Uterus (tissue), 4 donors: Measurements from ENCODE around the gene GRK5. TPM values are rescaled to one million over a fixed set of nuclear protein-coding genes. Genes with fewer than 3 reads are reported as not detected.

ENCODE experiments used
- DNase-seq, 2 donors: peaks; one replicate each; pipeline ENCODE4 v3.0.0-alpha.2; 2019 to 2020
- H3K27ac ChIP-seq, 2 donors: fragments of 200-600 bp; sonication (generic); 1 replicate in 1 of 2; 2 replicates in 1 of 2; pipeline ENCODE4 v1.5.1; 2016 to 2018
- H3K27me3 ChIP-seq, 2 donors: fragments of 200-600 bp; sonication (generic); one replicate each; pipeline ENCODE4 v1.5.1; 2018 to 2019; ENCODE audit warnings: control low read depth in 1 of 2
- H3K36me3 ChIP-seq, 2 donors: fragments of 200-600 bp; sonication (generic); one replicate each; pipeline ENCODE4 v1.5.1; 2019; ENCODE audit warnings: control low read depth in 1 of 2
- H3K4me1 ChIP-seq, 2 donors: fragments of 200-600 bp; sonication (generic); one replicate each; pipeline ENCODE4 v1.5.1; 2018 to 2019; ENCODE audit warnings: control low read depth in 1 of 2
- H3K4me3 ChIP-seq, 2 donors: fragments of 200-600 bp; sonication (generic); 1 replicate in 1 of 2; 2 replicates in 1 of 2; pipeline ENCODE4 v1.5.1; 2018 to 2019; ENCODE audit warnings: mild to moderate bottlenecking in 1 of 2
- H3K9me3 ChIP-seq, 2 donors: fragments of 200-600 bp; sonication (generic); one replicate each; pipeline ENCODE4 v1.5.1; 2019; ENCODE audit warnings: control low read depth in 1 of 2
- POLR2A ChIP-seq, 2 donors: fragments of 450-650 bp; IDR thresholded peaks; one replicate each; pipeline ENCODE4 v1.6.1; 2016; ENCODE audit warnings: antibody characterized with exemption in 2 of 2, mild to moderate bottlenecking in 1 of 2, moderate library complexity in 1 of 2
- intact Hi-C: fragments of 100-400 bp; cut with DNase I; formaldehyde crosslinking; loops from one replicate; pipeline ENCODE4 v1.15.1; 2023; ENCODE audit warnings: low total_unique reads
- total RNA-seq, 4 donors: library from RNA; depleted of rRNA in 3 of 4; stranded (reverse); fragments of >200 nt in 3 of 4; gene quantifications; one replicate each; pipeline versions ENCODE4 v1.1.0 to v1.2.4, GENCODE V29; 2014 to 2023
- TF ChIP-seq, protein P1 (sequence below), 4 experiments: fragments of 200-600 bp in 2 of 4; fragments of 450-650 bp in 2 of 4; sonication (generic) in 2 of 4; IDR thresholded peaks; one replicate each; pipeline ENCODE4 v1.5.1; 2016 to 2019; ENCODE audit warnings: antibody characterized with exemption in 4 of 4, mild to moderate bottlenecking in 2 of 4, moderate library complexity in 1 of 4
- donor health status: DM: yes; HTN: yes; CAD: no.

GRK5 gene
- total RNA-seq, 4 donors from 2014 or later = 11.6 to 34.6 (median 14.1) TPM

DNA sequence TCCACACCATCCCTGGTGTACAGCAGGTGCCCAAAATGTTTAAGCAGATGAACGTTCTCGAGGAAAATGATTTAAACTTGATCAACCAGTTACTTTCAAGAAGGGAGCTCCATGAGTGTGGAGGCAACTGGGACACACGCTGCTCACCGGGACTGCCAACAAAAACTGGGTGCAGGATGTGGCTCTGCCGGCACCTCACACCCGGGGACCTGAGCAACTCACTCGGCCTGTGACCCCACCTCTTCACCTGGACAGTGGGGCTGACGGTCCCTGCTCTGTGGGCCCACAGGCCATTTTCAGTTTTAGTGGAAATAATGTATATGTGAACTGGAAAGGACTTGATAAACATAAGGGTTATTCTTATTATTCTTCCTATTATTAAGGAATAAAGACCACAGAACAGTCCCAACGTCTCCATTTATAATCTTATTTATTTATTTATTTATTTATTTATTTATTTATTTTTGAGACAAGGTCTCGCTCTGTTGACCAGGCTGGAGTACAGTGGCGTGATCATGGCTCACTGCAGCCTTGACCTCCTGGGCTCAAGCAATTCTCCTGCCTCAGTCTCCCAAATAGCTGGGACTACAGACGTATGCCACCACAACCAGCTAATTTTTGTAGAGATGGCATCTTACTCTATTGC is 274.5 kb downstream of the GRK5 start:
- Histone ChIP-seq H3K9me3 (no peaks in the 10 kb centered on the region), H3K27me3 (no peaks in the 10 kb centered on the region), H3K27ac (no peak overlapping the region), H3K4me1 (no peaks in the 10 kb centered on the region), H3K4me3 (no peak overlapping the region), H3K36me3 (no peaks in the 10 kb centered on the region)
- DNase-seq = no peak
- TF ChIP-seq, protein P1, sequence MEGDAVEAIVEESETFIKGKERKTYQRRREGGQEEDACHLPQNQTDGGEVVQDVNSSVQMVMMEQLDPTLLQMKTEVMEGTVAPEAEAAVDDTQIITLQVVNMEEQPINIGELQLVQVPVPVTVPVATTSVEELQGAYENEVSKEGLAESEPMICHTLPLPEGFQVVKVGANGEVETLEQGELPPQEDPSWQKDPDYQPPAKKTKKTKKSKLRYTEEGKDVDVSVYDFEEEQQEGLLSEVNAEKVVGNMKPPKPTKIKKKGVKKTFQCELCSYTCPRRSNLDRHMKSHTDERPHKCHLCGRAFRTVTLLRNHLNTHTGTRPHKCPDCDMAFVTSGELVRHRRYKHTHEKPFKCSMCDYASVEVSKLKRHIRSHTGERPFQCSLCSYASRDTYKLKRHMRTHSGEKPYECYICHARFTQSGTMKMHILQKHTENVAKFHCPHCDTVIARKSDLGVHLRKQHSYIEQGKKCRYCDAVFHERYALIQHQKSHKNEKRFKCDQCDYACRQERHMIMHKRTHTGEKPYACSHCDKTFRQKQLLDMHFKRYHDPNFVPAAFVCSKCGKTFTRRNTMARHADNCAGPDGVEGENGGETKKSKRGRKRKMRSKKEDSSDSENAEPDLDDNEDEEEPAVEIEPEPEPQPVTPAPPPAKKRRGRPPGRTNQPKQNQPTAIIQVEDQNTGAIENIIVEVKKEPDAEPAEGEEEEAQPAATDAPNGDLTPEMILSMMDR (IDR thresholded peaks at IDR 0.05) = no peak
- TF ChIP-seq POLR2A (IDR thresholded peaks at IDR 0.05) = no peak
- intact Hi-C loops = no loop called here

DNA sequence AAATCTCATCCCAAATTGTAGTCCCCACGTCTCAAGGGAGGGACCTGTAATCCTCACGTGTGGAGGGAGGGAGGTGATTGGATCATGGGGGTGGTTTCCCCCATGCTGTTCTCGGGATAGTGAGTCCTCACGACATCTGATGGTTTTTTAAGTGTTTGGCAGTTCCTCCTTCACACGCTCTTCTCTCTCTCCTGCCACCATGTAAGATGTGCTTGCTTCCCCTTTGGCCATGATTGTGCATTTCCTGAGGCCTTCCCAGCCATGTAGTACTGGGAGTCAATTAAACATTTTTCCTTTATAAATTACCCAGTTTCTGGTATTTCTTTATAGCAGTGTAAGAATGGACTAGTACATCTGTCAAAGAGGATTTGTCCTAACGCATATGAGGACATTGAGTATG is 275.6 kb downstream of the GRK5 start:
- DNase-seq = no peak
- H3K4me3 ChIP-seq = no peak overlapping the region
- TF ChIP-seq, protein P1 (IDR thresholded peaks at IDR 0.05) = no peak
- TF ChIP-seq POLR2A (IDR thresholded peaks at IDR 0.05) = no peak
- no peaks in the 10 kb centered on the region for H3K36me3 ChIP-seq
- no peak overlapping the region for H3K27ac ChIP-seq
- no peaks in the 10 kb centered on the region for H3K27me3 ChIP-seq
- H3K4me1 ChIP-seq = no peaks in the 10 kb centered on the region
- intact Hi-C loops = no loop called here
- no peaks in the 10 kb centered on the region for H3K9me3 ChIP-seq

DNA sequence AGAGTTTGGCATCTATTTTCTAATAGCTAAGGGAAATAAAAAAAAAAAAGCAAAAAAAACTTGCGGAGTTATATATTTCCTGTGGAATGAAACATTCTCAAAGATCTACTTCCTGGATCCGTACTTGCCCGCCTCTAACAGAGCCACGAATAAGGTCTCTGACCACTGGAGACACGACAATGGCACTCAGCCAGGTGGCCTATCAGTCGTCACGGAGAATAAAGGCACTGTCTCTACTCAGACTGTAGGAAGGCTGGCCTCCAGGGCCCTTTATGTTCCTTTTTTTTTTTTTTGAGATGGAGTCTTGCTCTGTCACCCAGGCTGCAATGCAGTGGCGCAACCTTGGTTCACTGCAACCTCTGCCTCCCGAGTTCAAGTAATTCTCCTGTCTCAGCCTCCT is 276.5 kb downstream of the GRK5 start:
- Histone ChIP-seq H3K27me3 (no peaks in the 10 kb centered on the region), H3K36me3 (no peaks in the 10 kb centered on the region), H3K4me3 (no peak overlapping the region), H3K4me1 (no peaks in the 10 kb centered on the region), H3K9me3 (no peaks in the 10 kb centered on the region), H3K27ac (no peak overlapping the region)
- intact Hi-C loops = no loop called here
- TF ChIP-seq POLR2A (IDR thresholded peaks at IDR 0.05) = no peak
- TF ChIP-seq, protein P1 (IDR thresholded peaks at IDR 0.05) = no peak
- no peak for DNase-seq

DNA sequence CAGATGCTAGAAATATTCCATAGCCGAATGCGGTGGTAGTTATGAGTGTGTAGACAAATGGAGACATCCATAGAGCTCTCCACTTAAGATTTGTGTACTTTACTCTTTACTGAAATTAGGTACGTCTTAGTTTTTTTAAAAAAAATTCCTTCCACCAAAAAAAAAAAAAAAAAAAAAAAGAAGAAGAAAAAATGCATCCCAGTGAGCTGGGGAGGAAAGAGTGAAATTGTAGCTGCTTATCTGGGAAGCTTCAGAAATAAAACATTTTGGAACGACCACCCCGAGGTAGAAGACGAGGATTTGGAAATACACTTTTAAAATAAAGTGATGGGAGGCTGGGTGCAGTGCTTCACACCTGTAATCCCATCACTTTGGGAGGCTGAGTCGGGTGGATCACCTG is 281.3 kb downstream of the GRK5 start:
- Histone ChIP-seq H3K9me3 (no peaks in the 10 kb centered on the region), H3K27ac (no peak overlapping the region), H3K4me3 (no peak overlapping the region), H3K4me1 (no peaks in the 10 kb centered on the region), H3K36me3 (no peaks in the 10 kb centered on the region), H3K27me3 (no peaks in the 10 kb centered on the region)
- no peak for TF ChIP-seq POLR2A (IDR thresholded peaks at IDR 0.05)
- TF ChIP-seq, protein P1 (IDR thresholded peaks at IDR 0.05) = no peak
- DNase-seq = no peak
- intact Hi-C loops = no loop called here

DNA sequence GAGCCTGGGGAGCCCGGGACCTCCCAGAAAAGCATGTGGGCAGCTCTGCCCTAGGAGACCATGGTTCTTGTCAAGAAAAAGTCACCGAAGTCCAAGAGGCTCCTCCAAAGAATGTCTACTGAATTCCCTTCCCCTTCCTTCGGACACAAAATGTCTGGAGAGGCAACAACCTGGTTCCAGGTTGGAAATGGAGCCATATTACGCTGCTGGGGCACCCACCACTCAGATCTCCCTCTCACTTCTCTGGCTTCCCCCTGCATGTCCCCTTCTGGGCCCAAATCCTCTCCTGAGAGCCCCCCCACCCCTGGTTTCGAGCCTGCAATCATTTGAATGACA is 282.6 kb downstream of the GRK5 start:
- H3K36me3 ChIP-seq = no peaks in the 10 kb centered on the region
- no peaks in the 10 kb centered on the region for H3K9me3 ChIP-seq
- no peaks in the 10 kb centered on the region for H3K4me1 ChIP-seq
- DNase-seq = no peak
- H3K4me3 ChIP-seq = no peak overlapping the region
- peak overlapping the region in 1 of 2 donors; percentile 58 for H3K27ac ChIP-seq
- no peaks in the 10 kb centered on the region for H3K27me3 ChIP-seq
- TF ChIP-seq POLR2A (IDR thresholded peaks at IDR 0.05) = no peak
- TF ChIP-seq, protein P1 (IDR thresholded peaks at IDR 0.05) = no peak
- intact Hi-C loops = no loop called here
